RWPE1 (cell line): ENCODE measurements around the gene OR2T34.
A peak's percentile ranks its signal among the peaks of the same experiment; 100 is the strongest.
"Not testable (repeated sequence)": the region's sequence is repeated elsewhere in the genome, so short reads cannot be mapped to it uniquely, and the experiment has no call there.

Source experiments
- CTCF ChIA-PET: fragments of 350-600 bp; sonication (Branson Sonifier 250); formaldehyde crosslinking; extraction: SDS; loops from one replicate; lab custom pipeline; 2021; lab: Yijun Ruan, JAX
- POLR2A ChIA-PET: fragments of 400-600 bp; formaldehyde crosslinking; extraction: SDS; loops from one replicate; lab custom pipeline; 2020; ENCODE audit warnings: antibody characterized with exemption; ENCODE audit not compliant: low non-redundant PET; lab: Yijun Ruan, JAX
- DNase-seq: peaks from one replicate; pipeline ENCODE4 v3.0.0; 2012; ENCODE audit warnings: low spot score
- H3K27ac ChIP-seq: fragments of 450-650 bp; 2 replicates; pipeline ENCODE4 v1.5.1; 2017
- CTCF ChIP-seq: fragments of 450-650 bp; conservative IDR thresholded peaks from 2 replicates; pipeline ENCODE4 v1.5.1; 2017; ENCODE audit warnings: low read depth, mild to moderate bottlenecking

Gene OR2T34

GRCh38 chr1:248574657-248575056 is at the start of gene OR2T34:
OR2T34 (minus strand) TSS chr1:248574757; CDS start chr1:248574757, 0 bp downstream.
- H3K27ac ChIP-seq, DNase-seq, POLR2A ChIA-PET, CTCF ChIA-PET: not testable (repeated sequence)

DNA sequence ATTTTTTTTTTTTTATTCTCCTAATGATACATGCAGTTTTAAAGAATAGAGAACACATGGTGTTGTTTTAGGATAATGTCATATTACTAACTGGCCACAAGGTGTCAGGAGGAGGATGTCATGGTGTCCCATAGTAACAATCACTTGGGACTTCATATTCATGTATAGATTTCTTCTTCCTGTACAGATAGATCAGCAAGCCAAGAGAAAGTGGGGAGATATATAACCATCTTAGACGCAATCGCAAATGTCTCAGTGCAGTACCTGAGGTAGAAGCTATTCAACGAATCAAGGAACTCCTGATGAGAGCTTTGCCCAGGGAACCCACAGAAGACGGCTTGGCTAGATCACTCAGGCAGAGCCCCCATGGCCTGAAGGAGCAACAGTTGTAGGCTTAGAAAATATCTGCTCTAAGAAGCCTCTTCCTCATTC is 48.0 kb upstream of the OR2T34 start:
- POLR2A ChIA-PET: no interaction called here
- no peak overlapping the region for H3K27ac ChIP-seq
- CTCF ChIA-PET: interaction anchor here (1.0 kb wide), 1 partner anchor 13 kb away, joined by 4 read pairs; no protein-coding TSS in a partner anchor
- DNase-seq: peak; percentile 28
- TF ChIP-seq CTCF: peak; percentile 51

DNA sequence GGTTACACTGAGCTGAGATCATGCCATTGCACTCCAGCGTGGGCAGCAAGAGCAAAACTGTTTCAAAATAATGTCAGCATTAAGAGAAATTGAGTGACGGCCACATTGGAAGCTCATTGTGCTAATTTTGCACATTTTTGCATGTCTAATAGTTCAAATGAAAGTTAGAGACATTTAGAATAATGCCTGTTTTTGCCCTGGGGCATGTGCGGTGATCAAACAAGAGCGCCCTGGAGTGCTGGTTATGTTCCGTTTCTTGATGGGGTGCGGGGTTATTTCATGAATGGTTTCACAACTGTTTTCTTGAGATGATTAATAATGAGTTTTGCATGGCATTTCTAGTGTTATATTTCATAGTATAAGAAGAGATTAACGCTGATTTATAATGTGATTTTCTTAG is 47.2 kb upstream of the OR2T34 start:
- POLR2A ChIA-PET: no interaction called here
- no peak overlapping the region for H3K27ac ChIP-seq
- CTCF ChIA-PET: no interaction called here
- DNase-seq: no peak
- no peak for TF ChIP-seq CTCF

DNA sequence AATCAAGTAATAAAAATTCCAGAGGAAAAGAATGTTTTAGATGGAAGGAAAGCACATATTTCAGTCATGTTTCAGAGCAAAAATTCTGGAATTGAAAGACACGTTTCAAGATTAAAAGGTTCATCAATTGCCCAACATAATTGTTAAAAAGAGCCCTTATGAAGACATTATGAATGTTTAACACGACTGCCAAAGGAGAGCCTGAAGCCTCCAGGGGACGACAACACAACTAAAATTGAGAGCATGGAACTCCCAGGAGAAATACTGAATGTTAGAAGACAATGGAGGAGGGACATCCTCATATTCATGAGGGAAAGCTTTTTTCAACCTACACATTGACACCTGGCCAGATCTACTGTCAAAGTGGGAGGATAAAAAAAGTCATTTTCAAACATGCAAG is 44.3 kb upstream of the OR2T34 start:
- POLR2A ChIA-PET: no interaction called here
- CTCF ChIA-PET: interaction anchor here (0.6 to 1.1 kb wide), 2 partner anchors 16 to 182 kb away, joined by 3 read pairs; no protein-coding TSS in a partner anchor

DNA sequence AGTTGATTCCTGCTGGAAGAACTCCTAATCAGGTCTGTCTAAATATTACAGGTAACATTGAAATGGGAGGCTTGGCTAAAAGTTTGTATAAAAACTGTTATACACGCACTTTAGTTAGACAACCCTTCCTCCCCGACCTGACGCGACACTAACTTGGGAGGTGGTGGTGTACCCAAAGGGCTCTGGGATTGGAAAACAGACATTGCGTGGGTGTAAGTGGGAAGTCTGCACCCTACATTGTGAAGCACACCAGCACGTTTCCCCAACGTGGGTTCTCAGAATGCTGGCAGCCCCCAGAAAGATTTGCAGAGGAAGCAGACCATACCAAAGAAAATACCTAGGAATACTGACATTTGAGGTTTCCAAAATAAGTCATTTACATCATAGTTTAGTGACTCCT is 43.6 kb upstream of the OR2T34 start:
- ChIA-PET POLR2A (no interaction called here), CTCF (no interaction called here)
- H3K27ac ChIP-seq: no peak overlapping the region
- DNase-seq: no peak
- no peak for TF ChIP-seq CTCF

More for the DNA sequence above, 44.3 kb upstream of the OR2T34 start:
- no peak for DNase-seq
- peak; percentile 57 for TF ChIP-seq CTCF
- no peak overlapping the region for H3K27ac ChIP-seq

DNA sequence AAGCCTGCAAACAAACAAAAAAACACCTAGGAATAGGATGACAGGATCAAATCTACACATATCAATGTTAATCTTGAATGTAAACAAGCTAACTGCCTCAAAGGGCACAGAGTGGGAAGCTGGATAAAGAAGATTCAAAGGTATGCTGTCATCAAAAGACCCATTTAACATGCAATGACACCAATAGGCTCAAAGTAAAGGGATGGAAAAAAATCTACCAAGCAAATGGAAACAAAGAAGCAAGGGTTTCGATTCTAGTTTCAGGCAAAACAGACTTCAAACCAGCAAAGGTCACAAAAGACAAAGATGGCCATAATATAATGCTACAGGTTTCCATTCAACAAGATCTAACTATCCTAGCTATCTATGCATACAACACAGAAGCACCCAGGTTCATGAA is 39.2 kb upstream of the OR2T34 start:
- POLR2A ChIA-PET: no interaction called here
- CTCF ChIA-PET: interaction anchor here (0.6 to 0.8 kb wide), 2 partner anchors 10 to 174 kb away, joined by 3 to 4 read pairs; no protein-coding TSS in a partner anchor
- TF ChIP-seq CTCF: no peak

GRCh38 chr1:248611883-248612414 is 37.4 kb upstream of the OR2T34 start:
- no peak overlapping the region for H3K27ac ChIP-seq
- no peak for DNase-seq
- TF ChIP-seq CTCF: no peak
- POLR2A ChIA-PET: no interaction called here
- CTCF ChIA-PET: interaction anchor here (0.6 kb wide), 1 partner anchor 86 kb away, joined by 3 read pairs; no protein-coding TSS in a partner anchor

More for the DNA sequence above, 39.2 kb upstream of the OR2T34 start:
- no peak for DNase-seq
- H3K27ac ChIP-seq: no peak overlapping the region
